ENCODE data around the gene PSMB2.
"Not testable (repeated sequence)": the region's sequence is repeated elsewhere in the genome, so short reads cannot be mapped to it uniquely, and the experiment has no call there.

Gene PSMB2

GRCh38 chr1:35641233-35641866, at the start of gene PSMB2:
Gene PSMB2, minus strand, starts transcription at chr1:35641526. Its CDS starts 94 bp downstream, at chr1:35641432.
- DNase-seq (ENCODE audit: low spot score) = peak; percentile 97

DNA sequence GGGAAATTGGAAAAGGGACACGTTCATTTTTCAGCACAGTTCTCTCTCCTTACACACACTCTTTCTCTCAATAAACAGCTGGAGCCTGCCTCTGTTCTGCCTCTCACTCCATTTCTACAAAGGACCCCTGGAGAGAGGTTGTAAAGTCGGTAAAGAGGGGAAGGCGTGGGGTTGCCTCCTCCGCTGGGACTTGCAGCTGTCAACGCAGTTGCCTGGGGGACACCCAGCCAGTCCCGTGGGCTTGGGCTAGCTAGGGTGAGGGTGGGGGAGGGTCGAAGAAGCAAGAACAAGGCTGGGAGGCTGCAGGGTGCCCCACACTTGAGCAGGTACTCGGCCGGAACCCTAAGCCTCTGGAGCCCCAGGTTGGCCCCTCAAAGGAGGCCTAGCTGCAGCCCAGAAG, 49.8 kb upstream of the PSMB2 start:
- no peak for DNase-seq (ENCODE audit: low spot score)

GRCh38 chr1:35690103-35690502, 48.8 kb upstream of the PSMB2 start:
- DNase-seq (ENCODE audit: low spot score) = not testable (repeated sequence)

DNA sequence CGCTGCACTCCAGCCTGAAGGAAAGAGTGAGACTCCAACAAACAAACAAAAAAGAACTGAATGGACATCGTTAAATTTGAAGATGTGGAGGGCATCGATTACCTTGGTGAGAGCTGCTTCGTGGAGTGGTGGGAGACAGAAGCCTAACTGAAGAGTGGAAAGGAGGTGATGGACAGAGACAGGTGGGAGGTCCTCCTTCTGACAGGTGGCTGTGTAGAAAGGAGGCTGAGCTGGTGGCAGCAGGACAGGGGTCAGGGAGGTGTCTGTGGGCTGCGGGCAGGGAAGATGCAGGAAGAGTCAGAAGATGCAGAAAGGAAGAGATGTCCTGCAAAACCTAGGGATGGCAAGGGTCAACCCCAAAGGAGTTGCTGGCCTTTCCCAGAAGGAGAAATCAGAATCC, 46.8 kb upstream of the PSMB2 start:
- no peak for DNase-seq (ENCODE audit: low spot score)

GRCh38 chr1:35683012-35683411, 41.7 kb upstream of the PSMB2 start:
- DNase-seq (ENCODE audit: low spot score) = no peak

- no peak for DNase-seq (ENCODE audit: low spot score)
Measured at GRCh38 chr1:35680271-35680670, 38.9 kb upstream of the PSMB2 start.

DNA sequence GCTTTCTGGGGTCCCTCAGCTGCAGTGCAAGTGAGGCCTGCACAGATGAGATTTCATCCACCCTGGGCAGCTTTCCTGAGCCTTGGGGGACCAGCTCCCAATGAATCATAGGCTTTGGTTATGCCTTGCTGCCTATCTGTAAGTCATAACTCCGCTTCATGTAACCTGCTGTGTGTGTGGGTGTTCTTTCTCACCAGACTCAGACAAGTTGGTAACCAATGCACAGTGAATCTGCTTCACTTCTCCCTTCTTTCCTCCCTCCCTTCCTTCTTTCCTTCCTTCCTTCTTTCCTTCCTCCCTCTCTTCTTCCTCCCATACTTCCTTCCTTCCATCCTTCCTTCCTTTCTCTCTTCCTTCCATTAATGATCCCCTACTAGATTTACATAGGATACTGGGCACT, 34.4 kb upstream of the PSMB2 start:
- no peak for DNase-seq (ENCODE audit: low spot score)

GRCh38 chr1:35674111-35674510, 32.8 kb upstream of the PSMB2 start:
- no peak for DNase-seq (ENCODE audit: low spot score)

- DNase-seq (ENCODE audit: low spot score) = no peak
Measured at GRCh38 chr1:35672116-35672515, 30.8 kb upstream of the PSMB2 start.

GRCh38 chr1:35668506-35668905, 27.2 kb upstream of the PSMB2 start:
- no peak for DNase-seq (ENCODE audit: low spot score)

DNA sequence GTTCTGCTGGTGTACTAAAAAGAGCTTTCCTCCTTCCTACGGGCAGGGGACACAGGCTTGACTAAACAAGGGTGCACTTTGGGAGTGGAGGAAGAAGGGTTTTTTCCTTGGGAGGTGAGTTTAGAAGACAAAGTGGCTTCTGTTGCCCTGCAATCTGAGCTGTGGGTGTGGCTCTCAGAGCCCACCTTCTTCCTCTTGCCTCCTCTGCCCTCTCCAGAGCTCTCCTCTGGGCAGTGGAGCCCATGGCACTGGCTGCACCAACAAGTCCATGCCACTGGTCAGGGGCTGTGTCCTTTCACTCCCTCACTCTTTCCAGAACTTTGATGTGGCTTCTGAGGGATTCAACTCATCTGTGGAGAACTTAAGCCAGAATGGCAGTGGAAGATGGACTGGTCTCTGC, 25.6 kb upstream of the PSMB2 start:
- DNase-seq (ENCODE audit: low spot score) = no peak

GRCh38 chr1:35666216-35666615, 24.9 kb upstream of the PSMB2 start:
- no peak for DNase-seq (ENCODE audit: low spot score)

- no peak for DNase-seq (ENCODE audit: low spot score)
Measured at GRCh38 chr1:35663434-35663833, 22.1 kb upstream of the PSMB2 start.

GRCh38 chr1:35661474-35661795, 20.1 kb upstream of the PSMB2 start:
- no peak for DNase-seq (ENCODE audit: low spot score)

DNA sequence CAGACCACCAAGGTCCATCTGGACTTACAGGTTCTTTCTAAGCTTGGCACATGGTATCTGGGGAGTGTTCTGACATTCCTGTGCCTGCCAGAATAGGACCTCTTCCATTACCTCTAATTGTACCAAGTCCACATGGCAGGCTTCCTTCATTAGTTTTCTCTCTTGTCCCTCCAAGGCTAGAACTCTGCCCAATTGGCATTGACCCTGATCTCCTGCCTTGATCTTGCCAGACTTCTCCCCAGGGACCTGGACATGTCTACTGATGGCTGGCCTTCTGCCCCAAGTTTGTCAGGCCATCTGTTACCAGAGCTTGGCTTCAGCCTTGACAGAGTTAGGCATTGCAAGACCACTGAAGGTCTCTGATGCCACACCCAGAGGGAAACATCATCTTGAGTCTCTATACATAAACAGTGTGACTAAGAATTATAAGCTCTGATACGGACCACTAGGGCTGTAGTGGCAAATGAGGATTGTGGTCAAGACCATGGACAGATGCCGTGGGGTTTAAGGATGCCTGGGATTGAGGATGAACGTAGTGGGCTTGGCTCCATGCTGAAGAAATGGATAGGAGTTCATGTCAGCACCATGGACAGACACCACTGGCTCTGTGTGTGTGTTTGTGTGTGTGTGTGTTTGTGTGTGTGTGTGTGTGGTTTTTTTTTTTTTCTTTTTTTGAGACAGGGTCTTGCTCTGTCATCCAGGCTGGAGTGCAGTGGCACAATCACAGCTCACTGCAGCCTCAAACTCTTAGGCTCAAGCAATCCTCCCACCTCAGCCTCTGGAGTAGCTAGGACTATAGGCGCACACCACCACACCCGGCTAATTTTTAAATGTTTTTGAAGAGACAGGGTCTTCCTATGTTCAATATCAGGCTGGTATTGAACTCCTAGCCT, 19.5 kb upstream of the PSMB2 start:
- peak; percentile 19 for DNase-seq (ENCODE audit: low spot score)

DNA sequence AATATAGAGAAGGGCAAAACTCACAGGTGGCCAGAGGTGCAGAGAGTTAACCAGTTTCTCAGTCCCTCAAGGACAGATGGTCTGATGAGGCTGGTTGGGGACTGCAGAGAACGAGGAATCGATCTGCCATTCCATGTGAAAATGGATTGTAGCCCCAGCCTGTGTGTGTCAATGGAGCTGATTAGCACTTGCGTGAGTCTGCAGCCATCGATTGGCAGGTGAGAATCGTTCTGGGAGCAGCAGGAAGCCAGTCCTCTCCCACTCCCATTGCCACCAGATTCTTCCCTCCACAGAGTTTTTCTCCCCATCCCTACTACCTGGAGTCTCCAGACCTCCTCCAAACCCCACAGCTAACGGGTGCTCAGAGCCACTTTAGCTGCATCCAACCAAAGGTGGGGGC, 18.3 kb upstream of the PSMB2 start:
- DNase-seq (ENCODE audit: low spot score) = no peak

- no peak for DNase-seq (ENCODE audit: low spot score)
Measured at GRCh38 chr1:35657851-35658250, 16.5 kb upstream of the PSMB2 start.

- DNase-seq (ENCODE audit: low spot score) = no peak
Measured at GRCh38 chr1:35656863-35657232, 15.5 kb upstream of the PSMB2 start.

- no peak for DNase-seq (ENCODE audit: low spot score)
Measured at GRCh38 chr1:35656148-35656862, 15.0 kb upstream of the PSMB2 start.

DNA sequence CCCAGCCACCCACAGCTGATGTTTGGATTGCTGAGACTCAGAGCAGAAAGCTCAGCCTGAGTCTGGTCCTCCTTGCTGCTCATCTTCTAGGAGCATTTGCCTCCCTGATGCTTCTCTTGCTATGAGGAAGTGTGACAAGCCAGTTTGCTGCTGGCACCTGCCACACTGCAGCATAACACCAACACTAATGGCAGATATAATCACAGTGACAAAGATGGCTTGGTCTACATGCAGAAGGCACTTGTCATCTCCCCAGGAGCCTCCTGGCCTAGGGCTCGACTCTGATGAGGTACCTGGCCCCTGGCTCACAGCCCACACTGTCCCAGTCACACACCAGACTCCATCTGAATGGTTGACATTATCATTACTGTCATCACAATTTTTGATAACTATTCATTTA, 13.9 kb upstream of the PSMB2 start:
- DNase-seq (ENCODE audit: low spot score) = no peak

GRCh38 chr1:35650416-35650815, 9.1 kb upstream of the PSMB2 start:
- DNase-seq (ENCODE audit: low spot score) = no peak

- DNase-seq (ENCODE audit: low spot score) = no peak
Measured at GRCh38 chr1:35646043-35646442, 4.7 kb upstream of the PSMB2 start.

GRCh38 chr1:35644204-35644603, 2.9 kb upstream of the PSMB2 start:
- DNase-seq (ENCODE audit: low spot score) = no peak

Data from NAMALWA (cell line).